ENCODE data around the gene PIGO.

- no peak for TF ChIP-seq POLR2A (IDR thresholded peaks at IDR 0.05)
- TF ChIP-seq CTCF (IDR thresholded peaks at IDR 0.05) = no peak
- TF ChIP-seq EP300 (IDR thresholded peaks at IDR 0.05) = no peak
These were observed 47.9 kb downstream of the PIGO start for GRCh38 chr9:35048511-35048910.
